A375 (cell line): ENCODE measurements around the gene TLR8. TPM values are rescaled to one million over a fixed set of nuclear protein-coding genes. Genes with fewer than 3 reads are reported as not detected.

Experiments used
- total RNA-seq: library from RNA; depleted of rRNA; stranded (reverse); fragments of >200 nt; shearing (Covaris generic); gene quantifications from 2 replicates; pipeline ENCODE4 v1.2.3, GENCODE V29; 2014; rRNA removed

TLR8 gene
- not detected in 2 replicates for total RNA-seq

DNA sequence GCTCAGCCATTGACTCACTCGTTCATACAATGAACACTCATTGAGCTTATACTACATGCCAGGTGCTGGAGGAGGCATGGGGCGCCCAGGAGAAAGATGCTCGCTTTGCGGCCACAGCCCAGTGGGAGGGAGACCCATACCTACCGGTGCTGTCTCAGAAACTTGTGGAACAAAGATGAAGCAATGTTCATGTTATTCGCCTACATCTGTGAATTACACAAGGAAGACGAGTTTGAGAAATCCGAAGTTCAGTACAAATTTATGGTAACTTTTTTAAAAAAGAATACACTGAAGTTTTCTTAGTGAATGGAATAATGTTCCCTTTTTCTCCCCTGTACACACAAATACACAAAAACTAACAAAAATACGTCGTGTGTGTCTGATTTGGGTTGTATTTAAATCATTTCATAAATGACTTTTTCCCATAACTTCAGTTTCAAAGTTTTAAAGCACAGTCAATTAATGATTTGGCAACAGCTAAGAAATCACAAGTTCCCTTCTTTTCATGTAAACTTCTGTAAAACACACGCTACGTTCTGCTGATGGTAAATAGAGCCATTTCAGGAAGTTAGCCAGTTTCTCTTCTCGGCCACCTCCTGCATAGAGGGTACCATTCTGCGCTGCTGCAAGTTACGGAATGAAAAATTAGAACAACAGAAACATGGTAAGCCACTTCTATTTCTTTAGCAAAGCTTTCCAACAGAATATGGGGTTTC is at the start of gene TLR8:
TSS of gene TLR8 (plus strand) at position 575 of the 716 bp plus-strand sequence. CDS start at position 662, 87 bp downstream.

DNA sequence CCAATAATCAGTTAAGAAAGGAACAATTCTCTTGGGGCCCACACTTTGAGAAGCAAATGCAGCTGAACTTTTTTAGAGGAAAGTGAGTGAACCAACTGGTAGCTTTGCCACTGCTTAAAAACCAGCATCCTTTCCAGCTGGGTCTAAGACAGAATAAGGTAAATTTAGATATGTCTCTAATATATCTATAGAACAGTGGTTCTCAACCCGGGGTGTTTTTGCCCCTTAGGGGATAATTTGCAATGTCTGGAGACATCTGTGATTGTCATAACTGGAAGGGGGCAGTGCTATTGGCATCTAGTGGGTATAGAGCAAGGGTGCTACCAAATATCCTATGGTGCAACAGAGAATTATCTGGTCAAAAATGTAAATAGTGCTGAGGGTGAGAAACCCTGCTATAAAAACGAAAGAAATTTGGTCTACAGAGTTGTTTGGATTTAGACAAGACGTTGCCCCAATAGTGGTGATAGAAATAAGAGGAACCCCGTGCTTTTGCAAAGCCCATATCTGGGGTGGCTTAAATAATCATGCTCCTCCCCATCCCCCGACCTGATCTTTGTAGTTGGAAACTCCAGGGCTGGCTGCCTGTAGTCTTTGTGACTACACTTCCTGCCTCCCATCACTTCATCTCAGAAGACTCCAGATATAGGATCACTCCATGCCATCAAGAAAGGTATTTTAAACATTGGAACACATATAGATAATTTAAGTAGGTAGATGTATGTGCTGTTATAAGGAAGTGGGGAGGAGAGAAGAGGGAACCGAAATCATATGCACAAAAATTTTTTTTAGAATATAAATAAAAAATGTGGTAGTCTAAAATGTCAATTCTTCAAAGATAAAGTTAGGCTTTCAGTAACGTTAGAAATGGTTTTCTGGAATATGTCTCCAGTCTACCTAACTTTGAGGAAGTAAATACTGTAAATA is 39.7 kb upstream of the TLR8 start, which contains the start of gene TLR7:
TSS of gene TLR7 (plus strand) at position 622 of the 927 bp plus-strand sequence. CDS start 507 bp downstream, outside the sequence.

Other genes with a start within 250 kb of the TLR8 start
- gene PRPS2, start 115.2 kb upstream of the TLR8 start, total RNA-seq: 56.3 and 77.0 TPM in 2 replicates
- not detected in 2 replicates for gene TLR7, start 39.5 kb upstream of the TLR8 start, total RNA-seq
- 155 and 187 TPM in 2 replicates for gene TMSB4X, start 68.5 kb downstream of the TLR8 start, total RNA-seq
- gene FAM9C, start 138.0 kb downstream of the TLR8 start, total RNA-seq: not detected in 2 replicates